B cell (primary cell): Measurements from ENCODE around the gene LSM5.
"Not testable (repeated sequence)": the region's sequence is repeated elsewhere in the genome, so short reads cannot be mapped to it uniquely, and the experiment has no call there.

Experiments
- EZH2 ChIP-seq: IDR thresholded peaks from 2 replicates; pipeline ENCODE4 v1.6.1; 2012; ENCODE audit warnings: borderline replicate concordance, low read depth, mild to moderate bottlenecking, moderate library complexity, low read length; ENCODE audit not compliant: insufficient read depth, poor library complexity, severe bottlenecking
- TF ChIP-seq, protein P1 (sequence below): fragments of 200-600 bp; IDR thresholded peaks from one replicate; pipeline ENCODE4 v1.8.0; 2022; ENCODE audit warnings: antibody characterized with exemption, mild to moderate bottlenecking

GRCh38 chr7:32464641-32465416 lies 25.4 kb downstream of the LSM5 start:
- TF ChIP-seq, protein P1, sequence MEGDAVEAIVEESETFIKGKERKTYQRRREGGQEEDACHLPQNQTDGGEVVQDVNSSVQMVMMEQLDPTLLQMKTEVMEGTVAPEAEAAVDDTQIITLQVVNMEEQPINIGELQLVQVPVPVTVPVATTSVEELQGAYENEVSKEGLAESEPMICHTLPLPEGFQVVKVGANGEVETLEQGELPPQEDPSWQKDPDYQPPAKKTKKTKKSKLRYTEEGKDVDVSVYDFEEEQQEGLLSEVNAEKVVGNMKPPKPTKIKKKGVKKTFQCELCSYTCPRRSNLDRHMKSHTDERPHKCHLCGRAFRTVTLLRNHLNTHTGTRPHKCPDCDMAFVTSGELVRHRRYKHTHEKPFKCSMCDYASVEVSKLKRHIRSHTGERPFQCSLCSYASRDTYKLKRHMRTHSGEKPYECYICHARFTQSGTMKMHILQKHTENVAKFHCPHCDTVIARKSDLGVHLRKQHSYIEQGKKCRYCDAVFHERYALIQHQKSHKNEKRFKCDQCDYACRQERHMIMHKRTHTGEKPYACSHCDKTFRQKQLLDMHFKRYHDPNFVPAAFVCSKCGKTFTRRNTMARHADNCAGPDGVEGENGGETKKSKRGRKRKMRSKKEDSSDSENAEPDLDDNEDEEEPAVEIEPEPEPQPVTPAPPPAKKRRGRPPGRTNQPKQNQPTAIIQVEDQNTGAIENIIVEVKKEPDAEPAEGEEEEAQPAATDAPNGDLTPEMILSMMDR: not testable (repeated sequence)
- TF ChIP-seq EZH2: not testable (repeated sequence)
